ENCODE data around the gene ITGBL1. TPM values are rescaled to one million over a fixed set of nuclear protein-coding genes. Genes with fewer than 3 reads are reported as not detected.

Gene ITGBL1
- total RNA-seq, 2 experiments from 2014 or later, result not detected

DNA sequence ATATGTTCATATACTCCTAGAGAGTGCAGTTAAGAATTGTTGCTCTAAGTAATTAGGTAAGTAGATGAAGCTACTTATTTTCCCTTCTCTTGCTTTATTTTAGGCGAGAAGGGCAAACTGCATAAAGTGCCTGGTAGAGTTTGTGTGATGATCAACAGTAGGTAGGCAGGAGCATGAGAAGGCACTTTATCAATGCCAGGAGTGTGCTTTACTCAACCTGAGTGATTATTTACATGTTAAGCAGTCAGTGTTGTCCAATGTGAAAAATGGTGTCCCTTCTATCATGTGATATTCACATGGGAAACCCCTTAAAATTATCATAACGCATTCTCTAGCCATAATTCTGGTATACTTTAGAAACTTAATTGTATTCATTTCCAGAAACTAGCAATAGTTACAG lies 294.0 kb downstream of the ITGBL1 start:
- Histone ChIP-seq H3K4me3 (ENCODE audit: low read length) (no peak overlapping the region), H3K4me1 (ENCODE audit: insufficient read depth, low read length) (no peaks in the 10 kb centered on the region), H3K27ac (ENCODE audit: low read depth in 1 of 2, low read length in 2 of 2) (no peak overlapping the region), H3K36me3 (ENCODE audit: insufficient read depth, low read length) (no peaks in the 10 kb centered on the region), H3K9me3 (ENCODE audit: control insufficient read depth in 1 of 2, insufficient read depth in 1 of 2, low read length in 2 of 2) (no peaks in the 10 kb centered on the region), H3K27me3 (ENCODE audit: control insufficient read depth in 1 of 2, insufficient read depth in 2 of 2, low read length in 2 of 2) (no peaks in the 10 kb centered on the region)
- Mint-ChIP-seq H3K27ac (no peak overlapping the region), H3K9me3 (no peaks in the 10 kb centered on the region), H3K4me1 (ENCODE audit: low read depth) (no peaks in the 10 kb centered on the region), H3K36me3 (ENCODE audit: low read depth) (no peaks in the 10 kb centered on the region), H3K27me3 (peaks cover 17% of the 10 kb centered on the region), H3K4me3 (no peak overlapping the region)
- CTCF ChIA-PET, result no interaction called here
- DNase-seq, result no peak
- POLR2A ChIA-PET, result no interaction called here
- intact Hi-C loops (cut with DNase I, micrococcal nuclease), result no loop called here
- TF ChIP-seq, protein P1, sequence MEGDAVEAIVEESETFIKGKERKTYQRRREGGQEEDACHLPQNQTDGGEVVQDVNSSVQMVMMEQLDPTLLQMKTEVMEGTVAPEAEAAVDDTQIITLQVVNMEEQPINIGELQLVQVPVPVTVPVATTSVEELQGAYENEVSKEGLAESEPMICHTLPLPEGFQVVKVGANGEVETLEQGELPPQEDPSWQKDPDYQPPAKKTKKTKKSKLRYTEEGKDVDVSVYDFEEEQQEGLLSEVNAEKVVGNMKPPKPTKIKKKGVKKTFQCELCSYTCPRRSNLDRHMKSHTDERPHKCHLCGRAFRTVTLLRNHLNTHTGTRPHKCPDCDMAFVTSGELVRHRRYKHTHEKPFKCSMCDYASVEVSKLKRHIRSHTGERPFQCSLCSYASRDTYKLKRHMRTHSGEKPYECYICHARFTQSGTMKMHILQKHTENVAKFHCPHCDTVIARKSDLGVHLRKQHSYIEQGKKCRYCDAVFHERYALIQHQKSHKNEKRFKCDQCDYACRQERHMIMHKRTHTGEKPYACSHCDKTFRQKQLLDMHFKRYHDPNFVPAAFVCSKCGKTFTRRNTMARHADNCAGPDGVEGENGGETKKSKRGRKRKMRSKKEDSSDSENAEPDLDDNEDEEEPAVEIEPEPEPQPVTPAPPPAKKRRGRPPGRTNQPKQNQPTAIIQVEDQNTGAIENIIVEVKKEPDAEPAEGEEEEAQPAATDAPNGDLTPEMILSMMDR (IDR thresholded peaks at IDR 0.05), result no peak
- no peak for ATAC-seq (ENCODE audit: poor library complexity)

DNA sequence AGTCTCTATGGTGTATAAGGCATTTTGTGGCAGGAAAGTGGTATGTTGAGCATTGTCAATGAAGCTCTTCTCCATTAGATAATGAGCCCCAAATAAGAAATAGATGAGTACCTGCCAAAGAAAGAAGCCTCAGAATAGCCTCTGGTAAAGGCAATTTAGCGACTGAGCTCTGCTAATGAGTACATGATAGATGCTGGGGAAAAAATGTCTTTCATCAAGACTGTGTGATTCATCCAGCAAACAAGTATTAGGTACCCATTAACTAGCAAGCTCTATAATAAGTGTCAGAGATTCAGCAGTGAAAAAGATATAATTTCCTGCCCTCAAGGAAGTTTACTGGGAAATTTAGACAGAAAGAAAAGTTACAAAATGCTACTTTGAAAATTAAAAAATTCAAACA lies 294.6 kb downstream of the ITGBL1 start:
- no peak overlapping the region for H3K4me3 Mint-ChIP-seq
- ChIA-PET POLR2A (no interaction called here), CTCF (no interaction called here)
- H3K27me3 Mint-ChIP-seq, result peaks cover 17% of the 10 kb centered on the region
- DNase-seq (no peak), ATAC-seq (ENCODE audit: poor library complexity) (no peak)
- no peaks in the 10 kb centered on the region for H3K9me3 Mint-ChIP-seq
- Histone ChIP-seq H3K36me3 (ENCODE audit: insufficient read depth, low read length) (no peaks in the 10 kb centered on the region), H3K4me1 (ENCODE audit: insufficient read depth, low read length) (no peaks in the 10 kb centered on the region), H3K27me3 (ENCODE audit: control insufficient read depth in 1 of 2, insufficient read depth in 2 of 2, low read length in 2 of 2) (no peaks in the 10 kb centered on the region), H3K4me3 (ENCODE audit: low read length) (no peak overlapping the region), H3K9me3 (ENCODE audit: control insufficient read depth in 1 of 2, insufficient read depth in 1 of 2, low read length in 2 of 2) (no peaks in the 10 kb centered on the region), H3K27ac (ENCODE audit: low read depth in 1 of 2, low read length in 2 of 2) (no peak overlapping the region)
- TF ChIP-seq, protein P1 (IDR thresholded peaks at IDR 0.05), result no peak
- H3K4me1 Mint-ChIP-seq (ENCODE audit: low read depth), result no peaks in the 10 kb centered on the region
- no peak overlapping the region for H3K27ac Mint-ChIP-seq
- H3K36me3 Mint-ChIP-seq (ENCODE audit: low read depth), result no peaks in the 10 kb centered on the region
- intact Hi-C loops (cut with DNase I, micrococcal nuclease), result no loop called here

DNA sequence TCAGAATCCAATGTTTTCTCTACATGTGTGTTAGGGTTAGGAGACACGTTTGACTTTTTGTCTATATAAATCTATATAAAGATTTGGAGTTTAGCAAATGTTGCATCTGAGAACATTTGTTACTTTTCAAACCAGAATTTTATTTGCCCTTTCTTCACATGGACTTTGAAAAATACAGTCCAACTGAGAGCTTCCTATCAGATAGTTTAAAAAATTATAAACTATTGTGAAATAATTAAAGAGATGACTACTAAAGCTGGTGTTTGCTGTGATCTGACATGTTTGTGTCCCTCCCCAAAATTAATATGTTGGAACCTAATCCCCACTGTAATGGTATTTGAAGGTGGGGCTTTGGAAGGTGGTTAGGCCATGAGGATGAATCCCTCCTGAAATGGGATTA lies 297.1 kb downstream of the ITGBL1 start:
- POLR2A ChIA-PET, result no interaction called here
- Histone ChIP-seq H3K27me3 (ENCODE audit: control insufficient read depth in 1 of 2, insufficient read depth in 2 of 2, low read length in 2 of 2) (no peaks in the 10 kb centered on the region), H3K4me1 (ENCODE audit: insufficient read depth, low read length) (no peaks in the 10 kb centered on the region), H3K4me3 (ENCODE audit: low read length) (no peak overlapping the region), H3K36me3 (ENCODE audit: insufficient read depth, low read length) (no peaks in the 10 kb centered on the region), H3K9me3 (ENCODE audit: control insufficient read depth in 1 of 2, insufficient read depth in 1 of 2, low read length in 2 of 2) (no peaks in the 10 kb centered on the region), H3K27ac (ENCODE audit: low read depth in 1 of 2, low read length in 2 of 2) (no peak overlapping the region)
- Mint-ChIP-seq H3K27ac (no peak overlapping the region), H3K9me3 (no peaks in the 10 kb centered on the region), H3K4me3 (no peak overlapping the region), H3K36me3 (ENCODE audit: low read depth) (no peaks in the 10 kb centered on the region), H3K4me1 (ENCODE audit: low read depth) (no peaks in the 10 kb centered on the region), H3K27me3 (peaks cover 17% of the 10 kb centered on the region)
- CTCF ChIA-PET, result no interaction called here
- ATAC-seq (ENCODE audit: poor library complexity), result no peak
- TF ChIP-seq, protein P1 (IDR thresholded peaks at IDR 0.05), result no peak
- intact Hi-C loops (cut with DNase I, micrococcal nuclease), result no loop called here
- no peak for DNase-seq
